ENCODE results near the gene DUSP14.

GRCh38 chr17:37466471-37466870 lies 23.2 kb upstream of the DUSP14 start:
- TF ChIP-seq SPI1 (IDR thresholded peaks at IDR 0.05; ENCODE audit: low read depth, low read length) (no peak), POLR2A (IDR thresholded peaks at IDR 0.05; ENCODE audit: low read depth, low read length) (no peak)
